Esophagus squamous epithelium (tissue), 4 donors: Measurements from ENCODE around the gene TUBA4B.

Source experiments
- POLR2A ChIP-seq, 4 donors: fragments of 450-650 bp; IDR thresholded peaks; one replicate each; pipeline ENCODE4 v1.6.1; 2017; ENCODE audit warnings: antibody characterized with exemption in 4 of 4, mild to moderate bottlenecking in 4 of 4, moderate library complexity in 3 of 4
- TF ChIP-seq, protein P1 (sequence below), 6 experiments: fragments of 450-650 bp in 4 of 6; fragments of 200-600 bp in 2 of 6; sonication (generic) in 2 of 6; IDR thresholded peaks; one replicate each; pipeline ENCODE4 v1.5.1; 2016 to 2019; ENCODE audit warnings: antibody characterized with exemption in 6 of 6, mild to moderate bottlenecking in 4 of 6, moderate library complexity in 4 of 6

DNA sequence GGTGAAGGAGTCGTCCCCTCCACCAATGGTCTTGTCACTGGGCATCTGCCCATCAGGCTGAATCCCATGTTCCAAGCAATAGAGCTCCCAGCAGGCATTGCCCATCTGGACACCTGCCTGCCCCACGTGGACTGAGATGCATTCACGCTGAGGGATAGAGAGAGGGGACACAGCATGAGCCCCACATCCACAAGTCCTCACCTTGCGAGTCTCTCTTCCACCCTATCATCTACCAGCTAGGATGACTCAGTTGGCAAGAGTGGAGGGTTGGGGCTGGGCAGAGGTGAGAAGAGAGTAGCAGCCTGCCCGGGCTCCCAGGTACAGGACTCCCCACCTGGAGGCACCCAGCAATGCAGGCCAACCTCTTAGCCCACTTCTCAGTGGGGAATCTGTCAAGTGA lies 959 bp upstream of the TUBA4B start:
- TF ChIP-seq, protein P1, sequence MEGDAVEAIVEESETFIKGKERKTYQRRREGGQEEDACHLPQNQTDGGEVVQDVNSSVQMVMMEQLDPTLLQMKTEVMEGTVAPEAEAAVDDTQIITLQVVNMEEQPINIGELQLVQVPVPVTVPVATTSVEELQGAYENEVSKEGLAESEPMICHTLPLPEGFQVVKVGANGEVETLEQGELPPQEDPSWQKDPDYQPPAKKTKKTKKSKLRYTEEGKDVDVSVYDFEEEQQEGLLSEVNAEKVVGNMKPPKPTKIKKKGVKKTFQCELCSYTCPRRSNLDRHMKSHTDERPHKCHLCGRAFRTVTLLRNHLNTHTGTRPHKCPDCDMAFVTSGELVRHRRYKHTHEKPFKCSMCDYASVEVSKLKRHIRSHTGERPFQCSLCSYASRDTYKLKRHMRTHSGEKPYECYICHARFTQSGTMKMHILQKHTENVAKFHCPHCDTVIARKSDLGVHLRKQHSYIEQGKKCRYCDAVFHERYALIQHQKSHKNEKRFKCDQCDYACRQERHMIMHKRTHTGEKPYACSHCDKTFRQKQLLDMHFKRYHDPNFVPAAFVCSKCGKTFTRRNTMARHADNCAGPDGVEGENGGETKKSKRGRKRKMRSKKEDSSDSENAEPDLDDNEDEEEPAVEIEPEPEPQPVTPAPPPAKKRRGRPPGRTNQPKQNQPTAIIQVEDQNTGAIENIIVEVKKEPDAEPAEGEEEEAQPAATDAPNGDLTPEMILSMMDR (IDR thresholded peaks at IDR 0.05), result no peak
- TF ChIP-seq POLR2A (IDR thresholded peaks at IDR 0.05), result peak in 1 of 4 donors; percentile 23
